Activated gamma-delta T cell treated with Interleukin-2 at 50 U/mL for 16 hours (primary cell): ENCODE data around the gene FNBP1L.

Experiments used
- DNase-seq: peaks from one replicate; pipeline ENCODE4 v3.0.0-alpha.2; 2020

Gene FNBP1L

DNA sequence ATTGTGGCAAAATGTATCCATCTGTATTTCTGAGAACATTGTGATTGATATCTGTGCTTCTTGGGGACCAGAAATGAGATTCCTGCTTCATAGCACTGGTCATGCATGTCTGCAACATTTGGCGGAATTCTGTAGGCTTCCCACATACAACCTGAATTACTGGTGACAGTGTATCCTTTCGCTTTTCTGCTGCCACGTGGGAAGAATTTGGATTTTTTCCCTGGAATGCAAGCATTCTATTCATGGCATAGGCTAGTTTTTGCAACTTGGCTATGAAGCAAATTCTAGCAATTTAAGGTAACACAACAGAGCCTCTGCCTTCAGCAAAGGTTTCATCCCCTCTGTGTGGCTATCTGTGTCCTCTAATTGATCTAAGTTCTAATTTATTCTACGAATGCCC, 147.8 kb downstream of the FNBP1L start:
- DNase-seq, result no peak

DNA sequence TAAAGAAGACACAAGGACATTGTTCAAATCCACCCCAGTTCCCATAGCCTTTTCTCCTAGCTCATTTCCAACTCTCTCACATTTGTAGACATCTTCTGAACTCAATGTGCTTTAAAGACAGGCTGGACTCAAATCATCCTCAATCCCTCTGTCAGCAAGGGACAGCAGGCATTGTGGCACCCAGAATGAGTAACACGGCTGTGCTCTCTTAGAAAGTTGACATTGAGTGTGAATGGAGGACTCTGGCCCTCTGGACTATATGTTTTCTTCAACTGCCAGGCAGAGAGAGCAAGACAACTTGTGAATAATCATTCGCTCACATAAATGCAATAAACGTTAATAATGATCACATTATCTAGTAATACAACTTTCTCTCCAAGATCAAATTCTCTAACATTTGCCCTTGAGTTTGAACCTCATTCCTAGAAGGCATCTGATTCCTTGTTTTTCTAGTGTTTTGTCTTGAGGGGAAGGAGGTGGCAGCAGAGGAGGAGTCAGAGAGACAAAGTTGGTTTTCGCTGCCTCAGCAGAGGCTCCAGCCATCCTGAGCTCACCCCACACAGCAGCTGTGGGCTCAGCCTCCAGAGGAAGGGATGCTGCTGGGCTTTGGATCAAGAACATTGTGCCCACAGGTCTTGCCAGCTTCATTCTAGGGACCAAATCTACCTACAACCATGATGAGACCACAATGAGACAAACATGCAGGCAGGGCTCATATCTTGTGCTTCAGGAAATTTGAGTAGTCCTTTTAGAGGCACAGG, 148.6 kb downstream of the FNBP1L start:
- DNase-seq, result no peak

DNA sequence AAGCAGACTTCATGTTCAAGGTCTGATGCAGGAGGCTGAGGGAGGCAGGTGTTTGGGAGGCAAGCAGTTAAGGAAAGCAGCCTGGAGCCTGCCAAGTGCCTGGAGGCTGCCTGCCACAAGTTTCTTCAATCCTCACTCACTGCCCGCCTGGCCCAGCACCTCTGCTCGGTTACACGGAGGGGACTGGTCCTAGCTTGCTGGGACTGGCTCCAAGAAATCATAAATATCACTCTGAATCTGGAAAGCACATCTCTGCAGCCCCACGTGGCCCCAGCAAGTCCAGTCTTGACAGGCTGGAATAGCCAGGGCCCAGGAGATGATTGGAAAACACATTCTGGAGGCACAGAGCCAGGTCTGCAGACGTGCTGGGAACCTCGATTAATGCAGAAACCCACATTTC, 149.8 kb downstream of the FNBP1L start:
- DNase-seq, result no peak

GRCh38 chr1:93598396-93598795, 150.5 kb downstream of the FNBP1L start:
- DNase-seq, result no peak

DNA sequence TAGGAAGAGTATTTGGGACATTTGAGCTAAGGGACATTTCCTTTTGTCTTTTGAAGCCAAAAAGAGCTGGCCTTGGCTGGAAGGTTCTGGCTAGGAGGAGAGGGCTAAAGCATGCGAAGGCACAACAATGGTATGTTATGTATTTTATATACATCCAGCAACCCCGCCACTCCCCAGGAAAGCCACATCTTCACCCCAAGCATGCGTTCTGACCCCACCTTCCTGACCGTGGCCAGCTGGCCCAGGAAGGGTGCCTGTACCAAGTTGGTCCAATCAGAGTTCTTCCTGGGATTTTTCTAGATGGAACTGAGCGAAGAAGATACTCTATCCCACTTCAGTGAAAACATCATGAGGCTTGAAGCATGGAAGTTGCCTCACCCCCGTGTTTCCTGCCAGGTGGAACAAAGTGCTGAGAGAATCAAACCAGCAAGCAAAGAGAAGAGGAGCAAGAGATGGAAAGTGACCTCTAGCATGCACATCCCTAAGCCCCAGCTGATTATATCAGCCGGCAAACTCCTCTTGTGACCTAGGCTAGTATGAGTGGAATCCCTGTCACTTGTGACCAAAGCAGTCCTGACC, 151.0 kb downstream of the FNBP1L start:
- no peak for DNase-seq

DNA sequence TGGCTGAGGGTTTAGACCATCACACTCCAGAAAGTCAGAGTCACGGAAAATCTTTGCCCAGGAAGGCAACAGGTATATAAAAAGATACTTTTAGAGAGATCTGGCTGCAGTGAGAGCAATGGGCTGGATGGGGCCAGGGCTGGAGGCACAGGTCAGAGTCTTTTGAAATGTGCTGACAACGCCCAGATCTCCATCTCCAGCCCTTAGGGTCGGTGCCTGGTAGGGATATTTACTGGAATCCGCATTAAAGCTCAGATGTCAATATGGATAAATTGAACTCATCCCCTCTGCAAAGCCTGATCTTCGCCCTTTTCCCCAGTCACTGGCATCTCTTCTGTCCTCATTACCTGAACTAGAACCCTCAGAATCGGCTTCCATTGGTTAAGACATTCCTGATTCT, 151.6 kb downstream of the FNBP1L start:
- DNase-seq, result no peak

DNA sequence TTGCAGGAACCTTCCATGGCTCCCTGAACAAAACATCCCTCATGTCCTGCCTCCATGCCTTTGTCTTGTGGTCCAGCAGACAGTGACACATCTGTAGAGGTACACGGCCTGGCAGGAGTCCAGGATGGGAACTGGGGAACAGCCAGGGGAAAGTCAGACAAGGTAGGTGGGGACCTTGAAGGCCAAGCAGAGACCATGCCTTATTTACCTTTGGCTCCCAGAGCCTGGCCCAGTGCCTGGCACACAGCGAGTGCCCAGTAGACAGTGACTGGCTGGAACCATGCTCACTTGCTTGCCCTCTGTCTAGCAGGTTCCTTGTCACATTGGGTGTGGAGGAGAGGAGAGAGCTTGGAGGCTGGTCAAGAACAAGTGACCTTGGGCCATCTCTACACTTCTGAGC, 152.7 kb downstream of the FNBP1L start:
- DNase-seq, result no peak

DNA sequence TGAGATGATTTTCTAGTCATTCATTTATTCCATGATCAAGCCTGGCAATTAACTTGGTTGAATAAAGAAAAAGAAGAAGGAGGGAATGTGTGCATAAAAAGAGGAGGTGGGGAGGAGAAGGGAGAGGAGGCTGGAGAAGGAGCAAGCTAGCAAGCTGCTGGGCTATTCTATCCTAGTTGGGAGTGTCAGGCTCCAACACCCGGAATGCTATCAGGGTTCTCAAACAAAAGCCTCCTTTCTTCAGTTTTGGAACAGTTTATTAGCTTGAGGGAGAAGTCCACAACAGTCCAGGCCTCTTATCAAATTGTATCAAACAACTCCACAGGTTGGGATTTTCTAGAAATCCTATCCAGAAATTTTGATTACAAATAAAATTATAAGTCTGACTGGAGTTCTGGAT, 153.8 kb downstream of the FNBP1L start:
- no peak for DNase-seq

GRCh38 chr1:93602101-93602500, 154.2 kb downstream of the FNBP1L start:
- no peak for DNase-seq

DNA sequence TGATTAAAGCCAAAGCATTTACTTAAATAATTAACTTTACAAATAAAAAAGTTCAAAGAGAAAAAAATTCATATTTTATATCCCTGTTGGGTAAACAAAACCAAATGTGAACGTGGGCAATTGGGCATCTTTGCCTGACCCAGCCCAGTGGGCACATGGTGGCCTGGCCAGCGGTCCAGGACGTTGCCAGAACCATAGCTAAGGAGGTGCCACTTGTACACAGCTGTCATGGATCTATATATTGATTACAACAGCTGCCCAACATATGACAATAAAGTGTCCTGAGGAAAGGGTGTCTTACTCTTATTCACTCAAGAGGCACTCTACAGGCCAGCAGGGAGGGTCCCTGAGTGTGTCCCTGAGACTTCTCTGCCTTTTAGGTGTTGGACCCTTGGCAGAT, 155.2 kb downstream of the FNBP1L start:
- no peak for DNase-seq

DNA sequence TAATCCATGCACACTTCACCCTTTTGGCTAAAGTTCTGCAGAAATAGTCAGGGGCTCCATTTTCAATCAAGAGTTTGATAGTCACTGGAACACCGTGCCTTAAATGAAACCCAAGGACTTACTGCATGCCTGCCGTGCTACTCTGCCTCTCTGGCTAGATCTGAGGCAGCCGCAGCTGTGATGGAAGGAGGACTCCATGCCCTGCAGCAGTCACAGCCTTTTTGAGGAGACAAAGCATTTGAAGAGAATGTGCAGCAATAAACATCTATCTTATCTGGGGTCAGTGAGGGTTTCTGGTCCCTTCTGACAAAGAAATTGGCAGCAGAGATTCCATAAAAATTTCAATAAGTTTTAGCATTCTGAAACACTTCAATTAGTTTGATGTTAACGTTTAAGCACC, 155.7 kb downstream of the FNBP1L start:
- no peak for DNase-seq
